Stimulated activated CD8-positive, alpha-beta memory T cell treated with anti-CD3 and anti-CD28 coated beads, Interleukin-15, amount 100 ng/mL, for 1 hour (primary cell): ENCODE results near the gene DCP2.
"Not testable (repeated sequence)": the region's sequence is repeated elsewhere in the genome, so short reads cannot be mapped to it uniquely, and the experiment has no call there.

Experiments
- DNase-seq: peaks from one replicate; pipeline ENCODE4 v3.0.0-alpha.2; 2020; ENCODE audit warnings: low read depth

The DCP2 gene

GRCh38 chr5:112976432-112977309 is at the start of gene DCP2:
Gene DCP2, plus strand, starts transcription at chr5:112976798. Its CDS starts 136 bp downstream, at chr5:112976934.
- DNase-seq: peak; percentile 90

GRCh38 chr5:112929336-112930081 is 47.1 kb upstream of the DCP2 start:
- no peak for DNase-seq

GRCh38 chr5:112930082-112930344 is 46.6 kb upstream of the DCP2 start:
- no peak for DNase-seq

- no peak for DNase-seq
Observed at GRCh38 chr5:112931473-112931872, 45.1 kb upstream of the DCP2 start.

- DNase-seq: no peak
Observed at GRCh38 chr5:112933105-112933504, 43.5 kb upstream of the DCP2 start.

- DNase-seq: no peak
Observed at GRCh38 chr5:112933651-112934365, 42.8 kb upstream of the DCP2 start.

- DNase-seq: no peak
Observed at GRCh38 chr5:112934366-112934663, 42.3 kb upstream of the DCP2 start.

- no peak for DNase-seq
Observed at GRCh38 chr5:112935675-112936074, 40.9 kb upstream of the DCP2 start.

- no peak for DNase-seq
Observed at GRCh38 chr5:112938286-112938685, 38.3 kb upstream of the DCP2 start.

- DNase-seq: no peak
Observed at GRCh38 chr5:112940670-112941069, 35.9 kb upstream of the DCP2 start.

GRCh38 chr5:112948458-112948857 is 28.1 kb upstream of the DCP2 start:
- DNase-seq: no peak

GRCh38 chr5:112951124-112951702 is 25.4 kb upstream of the DCP2 start:
- DNase-seq: no peak

GRCh38 chr5:112956606-112957005 is 20.0 kb upstream of the DCP2 start:
- DNase-seq: no peak

- DNase-seq: no peak
Observed at GRCh38 chr5:112957036-112957808, 19.4 kb upstream of the DCP2 start.

GRCh38 chr5:112958093-112959088 is 18.2 kb upstream of the DCP2 start:
- no peak for DNase-seq

- not testable (repeated sequence) for DNase-seq
Observed at GRCh38 chr5:112959872-112960271, 16.7 kb upstream of the DCP2 start.

GRCh38 chr5:112960315-112960714 is 16.3 kb upstream of the DCP2 start:
- DNase-seq: no peak

GRCh38 chr5:112960863-112961504 is 15.6 kb upstream of the DCP2 start:
- DNase-seq: no peak

GRCh38 chr5:112963374-112963733 is 13.2 kb upstream of the DCP2 start:
- not testable (repeated sequence) for DNase-seq

GRCh38 chr5:112965733-112966306 is 10.8 kb upstream of the DCP2 start:
- no peak for DNase-seq
